ENCODE data around the gene VPS54. TPM values are rescaled to one million over a fixed set of nuclear protein-coding genes. Genes with fewer than 3 reads are reported as not detected.

Gene VPS54
- total RNA-seq = 8.3 and 11.2 TPM in 2 replicates

GRCh38 chr2:64019083-64019974 lies at the start of gene VPS54:
Gene VPS54, minus strand, starts transcription at chr2:64019428. Its CDS starts 35,429 bp downstream, at chr2:63983999.

Other genes starting within 250 kb of the VPS54 start
- gene UGP2, start 177.5 kb downstream of the VPS54 start, total RNA-seq = 82.0 and 125 TPM in 2 replicates
- 5.7 and 6.4 TPM in 2 replicates for gene PELI1, start 125.0 kb upstream of the VPS54 start, total RNA-seq